Stimulated activated CD4-positive, alpha-beta T cell treated with anti-CD3 and anti-CD28 coated beads, Interleukin-15, amount 100 ng/mL, for 24 hours (primary cell): ENCODE results near the gene TMTC1.

Source experiments
- DNase-seq: peaks from one replicate; pipeline ENCODE4 v3.0.0-alpha.2; 2020

Gene TMTC1

GRCh38 chr12:29518407-29518806 is 265.3 kb downstream of the TMTC1 start:
- no peak for DNase-seq

DNA sequence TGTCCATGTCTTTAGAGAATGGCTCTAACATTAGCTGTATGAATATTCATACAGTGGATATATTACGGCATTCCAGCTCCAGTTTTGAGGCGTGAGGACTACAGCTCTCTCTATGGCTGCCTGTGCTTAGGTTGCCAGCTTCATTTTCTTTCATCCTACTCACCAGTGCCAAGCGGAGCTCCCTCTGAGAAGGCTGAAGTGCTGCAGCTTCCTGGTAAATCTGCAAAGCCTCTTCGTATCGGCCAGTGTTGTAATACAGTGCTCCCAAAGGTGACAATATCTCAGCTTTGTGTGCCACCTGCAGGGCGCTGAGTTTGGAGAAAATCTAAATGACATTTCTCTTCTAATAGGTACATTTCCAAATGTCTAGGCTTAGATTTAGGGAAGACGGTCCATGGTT is 266.5 kb downstream of the TMTC1 start:
- DNase-seq = no peak

DNA sequence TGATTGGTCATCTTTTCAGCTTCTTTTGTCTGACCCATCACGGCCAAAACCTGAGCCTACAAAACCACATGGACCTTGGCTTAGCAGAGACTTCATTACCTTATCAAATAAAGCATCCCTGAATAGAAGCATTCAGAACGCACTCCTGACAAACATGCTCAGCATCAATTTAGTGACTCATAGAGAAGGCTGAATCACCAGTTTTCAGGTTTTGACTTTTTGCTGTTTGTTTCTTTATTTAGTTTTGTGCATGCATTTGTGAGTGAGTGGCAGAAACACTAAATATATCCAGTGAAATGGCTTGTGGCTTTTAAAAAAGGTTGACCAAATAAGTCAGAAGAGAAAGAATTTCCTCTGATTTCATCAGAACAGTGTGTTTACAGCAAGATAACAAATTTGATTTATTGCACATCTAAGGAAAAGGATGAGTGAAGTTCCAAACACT is 267.3 kb downstream of the TMTC1 start:
- no peak for DNase-seq

GRCh38 chr12:29510591-29511185 is 273.1 kb downstream of the TMTC1 start:
- no peak for DNase-seq

GRCh38 chr12:29509503-29509902 is 274.2 kb downstream of the TMTC1 start:
- DNase-seq = no peak

GRCh38 chr12:29508949-29509348 is 274.8 kb downstream of the TMTC1 start:
- DNase-seq = no peak

GRCh38 chr12:29505122-29505521 is 278.6 kb downstream of the TMTC1 start:
- no peak for DNase-seq

GRCh38 chr12:29503283-29503682 is 280.5 kb downstream of the TMTC1 start:
- DNase-seq = no peak

DNA sequence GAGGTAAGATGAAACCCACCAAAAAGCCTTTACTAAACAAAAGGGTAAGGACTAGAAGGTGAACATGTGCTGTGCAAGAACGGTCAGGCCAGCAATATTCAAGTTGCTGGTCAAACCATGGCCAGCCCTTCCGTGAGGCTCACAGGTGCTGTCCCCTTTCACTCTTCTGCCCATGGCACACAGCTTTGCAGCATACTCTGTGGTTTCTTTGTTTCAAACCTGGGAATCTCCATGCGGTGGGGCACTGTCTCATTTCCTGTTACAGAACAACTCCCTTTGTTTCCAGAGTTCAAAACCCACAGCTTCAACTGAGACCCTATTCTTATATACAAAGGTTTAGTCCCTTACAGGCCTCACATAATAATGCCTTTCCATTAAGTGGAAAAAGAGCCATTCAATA is 284.5 kb downstream of the TMTC1 start:
- DNase-seq = no peak

DNA sequence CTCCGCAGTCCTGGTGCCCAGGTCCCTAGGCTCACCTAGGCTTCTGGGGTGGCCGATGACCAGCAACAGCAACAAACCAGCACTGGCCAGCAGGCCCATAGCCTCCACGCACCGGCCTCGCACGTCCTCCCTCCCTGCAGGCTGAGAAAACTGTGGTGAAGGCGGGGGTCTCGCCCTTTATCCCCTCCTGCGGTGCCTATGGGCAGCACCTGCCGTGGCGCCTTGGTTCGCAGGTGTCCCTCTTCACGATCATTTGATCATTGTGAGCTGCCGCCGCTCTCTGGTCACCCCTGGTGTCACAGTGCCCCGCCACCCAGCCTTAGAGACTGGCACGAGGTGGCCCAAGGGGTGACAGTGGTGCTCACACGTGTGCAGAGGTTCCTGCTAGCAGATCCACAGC is 286.2 kb downstream of the TMTC1 start, which contains the start of gene OVCH1:
Gene OVCH1, minus strand, starts transcription at position 99 of the 400 bp plus-strand sequence. Its CDS starts 0 bp downstream, at position 99.
- DNase-seq = no peak

- no peak for DNase-seq
Measured at GRCh38 chr12:29492891-29493290, 290.9 kb downstream of the TMTC1 start.

GRCh38 chr12:29486972-29487371 is 296.8 kb downstream of the TMTC1 start:
- no peak for DNase-seq

DNA sequence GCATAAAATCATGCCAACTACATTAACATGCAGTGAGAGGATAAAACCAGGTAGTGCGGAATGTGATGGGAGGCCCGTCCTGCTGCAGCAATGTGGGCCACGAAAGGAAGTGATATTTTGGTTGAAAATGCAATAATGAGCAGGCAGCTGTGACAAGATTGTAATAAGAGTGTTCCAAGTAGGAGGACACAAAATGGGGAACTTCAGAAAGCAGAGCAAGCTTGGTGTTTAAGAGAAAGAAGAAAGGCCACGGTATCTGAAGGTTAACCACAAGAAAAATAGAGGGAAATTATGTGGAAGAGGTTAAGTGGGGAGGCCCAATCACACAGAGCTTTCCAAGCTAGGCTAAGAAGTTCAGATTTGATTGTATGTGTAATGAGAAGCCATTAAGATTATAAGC is 320.5 kb downstream of the TMTC1 start:
- no peak for DNase-seq

- no peak for DNase-seq
Measured at GRCh38 chr12:29460082-29460481, 323.7 kb downstream of the TMTC1 start.

DNA sequence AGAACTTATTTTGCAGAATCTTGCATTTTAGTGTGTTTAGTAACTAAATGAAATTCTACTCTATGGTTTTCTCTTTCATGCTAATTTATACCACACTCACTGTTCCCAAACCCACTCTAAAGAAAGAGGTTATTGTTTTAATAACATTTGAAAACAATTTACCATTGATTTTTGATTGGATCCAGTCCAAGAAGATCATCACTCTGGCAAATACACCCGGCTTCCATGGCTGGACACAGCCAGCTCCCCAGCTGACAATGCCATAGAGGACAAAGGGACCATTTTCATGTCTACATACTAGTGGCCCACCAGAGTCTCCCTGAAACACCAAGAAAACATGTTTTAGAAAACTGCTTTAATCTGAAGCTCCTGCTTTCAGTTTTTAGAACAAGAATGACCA is 328.7 kb downstream of the TMTC1 start:
- DNase-seq = no peak

DNA sequence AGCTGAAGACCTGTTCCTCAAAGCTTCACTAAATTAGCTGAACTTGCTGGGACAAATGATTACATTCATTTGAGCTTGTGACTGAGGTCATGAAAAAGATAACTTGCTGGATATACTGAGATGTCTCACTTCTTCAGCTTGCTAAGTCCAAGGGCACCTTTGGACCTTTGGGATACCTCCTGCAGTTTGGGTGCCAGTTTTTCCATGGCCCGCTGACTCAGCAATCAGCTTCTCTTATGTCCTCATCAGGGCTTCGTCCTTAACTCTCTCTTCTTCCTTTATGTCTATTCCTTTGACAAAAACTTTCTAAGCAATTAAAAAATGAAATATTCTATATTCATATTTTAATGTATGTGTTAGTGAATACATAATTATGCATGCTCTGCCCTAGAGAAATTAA is 331.9 kb downstream of the TMTC1 start:
- no peak for DNase-seq
